Endothelial cell of umbilical vein (primary cell): ENCODE measurements around the gene DLG5. TPM values are rescaled to one million over a fixed set of nuclear protein-coding genes. Genes with fewer than 3 reads are reported as not detected.

Source experiments
- BruUV-seq: library from RNA; stranded (reverse); fragments of 400-500 nt; replicated peaks from 2 replicates; lab custom pipeline; 2021; lab: Mats Ljungman, UMichigan
- CTCF ChIA-PET: fragments of 300-600, 350-600 bp; sonication (Branson Sonifier 250); formaldehyde crosslinking; loops from one replicate; lab custom pipeline; 2021; ENCODE audit warnings: antibody characterized with exemption, inconsistent platforms; lab: Charles Lee
- POLR2A ChIA-PET: fragments of 300-600, 350-600 bp; sonication (Branson Sonifier 250); formaldehyde crosslinking; loops from one replicate; lab custom pipeline; 2021; ENCODE audit warnings: antibody characterized with exemption, inconsistent platforms; lab: Charles Lee
- DNase-seq: peaks from one replicate; pipeline ENCODE4 v3.0.0-alpha.2; 2011; ENCODE audit warnings: low read depth, low spot score
- FAIRE-seq: peaks from 2 replicates; lab custom pipeline; 2011; peaks lifted over from hg19 to GRCh38; lab: Jason Lieb, UNC
- H2AFZ ChIP-seq: 2 replicates; pipeline ENCODE4 v1.6.0; 2012; ENCODE audit warnings: low read depth, low read length, control low read depth, inconsistent platforms
- H3K27ac ChIP-seq: 2 replicates; pipeline ENCODE4 v1.5.1; 2011; ENCODE audit warnings: low read depth, mild to moderate bottlenecking, control low read depth, low read length, moderate library complexity; ENCODE audit not compliant: insufficient read depth
- H3K27me3 ChIP-seq, 2 experiments: 2 replicates each; pipeline versions ENCODE4 v1.6.0 to v1.6.1; 2011; ENCODE audit warnings: low read length in 2 of 2, mixed read lengths in 1 of 2; ENCODE audit not compliant: control insufficient read depth in 2 of 2, insufficient read depth in 2 of 2
- H3K36me3 ChIP-seq, 2 experiments: 2 replicates in 1 of 2; 3 replicates in 1 of 2; pipeline ENCODE4 v1.5.1; 2011; ENCODE audit warnings: low read length in 2 of 2, mild to moderate bottlenecking in 1 of 2, moderate library complexity in 1 of 2; ENCODE audit not compliant: control insufficient read depth in 2 of 2, insufficient read depth in 2 of 2; ENCODE audit errors: extremely low read depth in 1 of 2
- H3K4me1 ChIP-seq: 3 replicates; pipeline ENCODE4 v1.5.1; 2011; ENCODE audit warnings: mild to moderate bottlenecking, low read length; ENCODE audit not compliant: control insufficient read depth, insufficient read depth; ENCODE audit errors: extremely low read depth
- H3K4me2 ChIP-seq: 2 replicates; pipeline ENCODE4 v1.6.1; 2011; ENCODE audit warnings: low read length, control low read depth, mixed read lengths; ENCODE audit not compliant: insufficient read depth
- H3K4me3 ChIP-seq, 3 experiments: fragments of 200-600 bp in 1 of 3; sonication (generic), shearing (Covaris generic) in 1 of 3; replicated peaks in 1 of 3; 2 replicates each; pipeline ENCODE4 v1.5.1; 2011 to 2016; ENCODE audit warnings: control low read depth in 3 of 3, low read length in 3 of 3, mild to moderate bottlenecking in 2 of 3, inconsistent platforms in 1 of 3, low read depth in 1 of 3, moderate library complexity in 1 of 3; ENCODE audit not compliant: insufficient read depth in 1 of 3
- H3K79me2 ChIP-seq: 2 replicates; pipeline ENCODE4 v1.6.0; 2012; ENCODE audit warnings: low read length, inconsistent platforms; ENCODE audit not compliant: control insufficient read depth, insufficient read depth
- H3K9ac ChIP-seq: replicated peaks from 2 replicates; pipeline ENCODE3; 2011; ENCODE audit warnings: low read length, control low read depth; ENCODE audit not compliant: insufficient read depth; ENCODE audit errors: extremely low read depth
- H3K9me1 ChIP-seq: replicated peaks from 3 replicates; pipeline ENCODE4 v1.6.0; 2011; ENCODE audit warnings: mild to moderate bottlenecking, low read length; ENCODE audit not compliant: control insufficient read depth, insufficient read depth; ENCODE audit errors: extremely low read depth
- H3K9me3 ChIP-seq: replicated peaks from 2 replicates; pipeline ENCODE4 v1.5.1; 2012; ENCODE audit warnings: low read length, inconsistent platforms; ENCODE audit not compliant: control insufficient read depth, insufficient read depth
- H4K20me1 ChIP-seq: replicated peaks from 2 replicates; pipeline ENCODE3; 2011; ENCODE audit warnings: mild to moderate bottlenecking, low read length; ENCODE audit not compliant: control insufficient read depth, insufficient read depth; ENCODE audit errors: extremely low read depth
- CTCF ChIP-seq, 2 donors: IDR thresholded peaks; 1 replicate in 1 of 2; 2 replicates in 1 of 2; pipeline ENCODE4 v1.5.1; 2011; ENCODE audit warnings: low read length in 2 of 2, mild to moderate bottlenecking in 2 of 2, moderate library complexity in 2 of 2, control low read depth in 1 of 2, inconsistent platforms in 1 of 2, low read depth in 1 of 2; ENCODE audit not compliant: insufficient read depth in 1 of 2; ENCODE audit errors: extremely low read depth in 1 of 2
- EZH2 ChIP-seq: IDR thresholded peaks from 2 replicates; pipeline ENCODE4 v1.6.1; 2012; ENCODE audit warnings: borderline replicate concordance, low read depth, mild to moderate bottlenecking, moderate library complexity, low read length, inconsistent platforms; ENCODE audit not compliant: severe bottlenecking
- FOS ChIP-seq: IDR thresholded peaks from 2 replicates; pipeline ENCODE4 v1.6.1; 2011; ENCODE audit warnings: mild to moderate bottlenecking, low read length, moderate library complexity, borderline replicate concordance; ENCODE audit not compliant: insufficient read depth
- GATA2 ChIP-seq: IDR thresholded peaks from 2 replicates; pipeline ENCODE4 v1.7.0; 2011; ENCODE audit warnings: low read depth, mild to moderate bottlenecking, moderate library complexity, mixed read lengths, low read length; ENCODE audit not compliant: insufficient read length, insufficient read depth
- JUN ChIP-seq: IDR thresholded peaks from 2 replicates; pipeline ENCODE4 v1.6.1; 2011; ENCODE audit warnings: borderline replicate concordance, low read depth; ENCODE audit not compliant: insufficient read length, insufficient read depth
- MYC ChIP-seq: IDR thresholded peaks from one replicate; pipeline ENCODE4 v1.6.1; 2011; ENCODE audit warnings: mild to moderate bottlenecking, low read depth, low read length
- POLR2A ChIP-seq: IDR thresholded peaks from 2 replicates; pipeline ENCODE4 v1.6.1; 2012; ENCODE audit warnings: low read depth, mild to moderate bottlenecking, control low read depth, low read length
- POLR2AphosphoS5 ChIP-seq: IDR thresholded peaks from 2 replicates; pipeline ENCODE4 v1.6.1; 2012; ENCODE audit warnings: low read depth, mild to moderate bottlenecking, control low read depth, low read length, moderate library complexity; ENCODE audit not compliant: insufficient read depth
- dilution Hi-C: fragments of 300-500 bp; cut with MboI; formaldehyde crosslinking; loops from one replicate; pipeline ENCODE4 v1.15.0; 2019; ENCODE audit warnings: low sequenced_read_pairs; ENCODE audit not compliant: extremely low pct_ligation_motif_present
- intact Hi-C: fragments of 100-400 bp; cut with micrococcal nuclease; formaldehyde crosslinking; loops from one replicate; pipeline ENCODE4 v1.10.0; 2022
- polyA plus RNA-seq, 4 experiments: library from polyadenylated mRNA; depleted of rRNA in 3 of 4; stranded (reverse) in 3 of 4; unstranded in 1 of 4; fragments of >200 nt; gene quantifications; 2 replicates each; pipeline versions ENCODE4 v1.2.1 to v1.2.3, GENCODE V29; 2011 to 2012; ENCODE audit warnings: missing spikeins in 1 of 4
- total RNA-seq: library from RNA; stranded (reverse); gene quantifications from 2 replicates; pipeline ENCODE4 v1.2.3, GENCODE V29; 2021
- TF ChIP-seq, protein P1 (sequence below): IDR thresholded peaks from 2 replicates; pipeline ENCODE4 v1.6.1; 2011; ENCODE audit not compliant: insufficient read depth, insufficient read length

Gene DLG5
- total and polyA plus RNA-seq, 2 donors (not counting 3 experiments of a cell fraction or from before 2014, with no cell fraction given): 12.3 to 24.9 TPM

- no peaks in the 10 kb centered on the region for H3K27me3 ChIP-seq
- H4K20me1 ChIP-seq: no peaks in the 10 kb centered on the region
- no peak overlapping the region for H3K9ac ChIP-seq
- no peak overlapping the region for H2AFZ ChIP-seq
- dilution Hi-C loops (no loop called here), intact Hi-C loops (no loop called here)
- no TSS peak for BruUV-seq
- no peaks in the 10 kb centered on the region for H3K36me3 ChIP-seq
- DNase-seq: no peak
- H3K4me3 ChIP-seq: no peak overlapping the region
- H3K9me3 ChIP-seq: no peaks in the 10 kb centered on the region
- TF ChIP-seq MYC: no peak
- TF ChIP-seq, protein P1, sequence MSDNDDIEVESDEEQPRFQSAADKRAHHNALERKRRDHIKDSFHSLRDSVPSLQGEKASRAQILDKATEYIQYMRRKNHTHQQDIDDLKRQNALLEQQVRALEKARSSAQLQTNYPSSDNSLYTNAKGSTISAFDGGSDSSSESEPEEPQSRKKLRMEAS: no peak
- TF ChIP-seq GATA2: no peak
- no peak for TF ChIP-seq POLR2AphosphoS5
- no peak for TF ChIP-seq JUN
- TF ChIP-seq CTCF (IDR thresholded peaks at IDR 0.05; ENCODE audit: extremely low read depth in 1 of 2, insufficient read depth in 1 of 2, low read depth in 1 of 2, low read length in 2 of 2): no peak
- no peak for TF ChIP-seq POLR2A
- TF ChIP-seq FOS: no peak
- TF ChIP-seq EZH2: no peak
- CTCF ChIA-PET: interaction anchor here (1.4 to 1.6 kb wide), 3 partner anchors 13 to 31 kb away, joined by 3 to 7 read pairs (median 3); no protein-coding TSS in a partner anchor
- no peak overlapping the region for H3K4me2 ChIP-seq
- no peaks in the 10 kb centered on the region for H3K79me2 ChIP-seq
- POLR2A ChIA-PET: no interaction called here
- H3K27ac ChIP-seq: no peak overlapping the region
- H3K4me1 ChIP-seq: no peaks in the 10 kb centered on the region
- H3K9me1 ChIP-seq: no peaks in the 10 kb centered on the region
- no peak for FAIRE-seq
These were observed 67.2 kb downstream of the DLG5 start for GRCh38 chr10:77859200-77859864.
